ENCODE results near the gene PHF19. TPM values are rescaled to one million over a fixed set of nuclear protein-coding genes. Genes with fewer than 3 reads are reported as not detected.
A peak's percentile ranks its signal among the peaks of the same experiment; 100 is the strongest.

Gene PHF19
- total and polyA plus RNA-seq, 2 of the 8 experiments (the other 6 are each of a cell fraction or from before 2014, with no cell fraction given) = 28.2 to 31.8 TPM

- DNase-seq (ENCODE audit: low read depth in 1 of 2, low spot score in 2 of 2) (no peak), FAIRE-seq (no peak)
- Histone ChIP-seq H2BK12ac (ENCODE audit: low read depth, low read length) (peak within 1 kb of the TSS; percentile 70; the same call in 1 of the 2 replicates), H2AFZ (ENCODE audit: low read length) (no peak within 1 kb of the TSS), H2BK120ac (replicated peaks; ENCODE audit: low read depth, low read length) (no peak within 1 kb of the TSS), H3K4me2 (ENCODE audit: insufficient read depth in 1 of 2, low read depth in 2 of 2, low read length in 2 of 2) (peak within 1 kb of the TSS in 1 of 2 experiments; percentile 91; a peak in 2 of 4 replicates), H3K23ac (ENCODE audit: insufficient read length) (no peak within 1 kb of the TSS), H3K4me3 (ENCODE audit: extremely low read depth in 1 of 4, insufficient read depth in 2 of 4, low read depth in 3 of 4, low read length in 4 of 4) (no peak within 1 kb of the TSS), H2AK5ac (ENCODE audit: low read depth, low read length) (peak within 1 kb of the TSS; percentile 9; the same call in 1 of the 2 replicates), H4K20me1 (replicated peaks in 1 of 2; ENCODE audit: control insufficient read depth in 1 of 2, insufficient read depth in 2 of 2, low read length in 2 of 2) (no peaks in the 10 kb centered on the region), H3K79me1 (ENCODE audit: low read depth, low read length) (no peaks in the 10 kb centered on the region), H3K4me1 (replicated peaks in 1 of 4; ENCODE audit: control insufficient read depth in 3 of 4, insufficient read depth in 4 of 4, low read length in 3 of 4) (peaks cover 0 to 23% (median 14%) of the 10 kb centered on the region in 4 experiments; a peak in 6 of 7 replicates), H4K5ac (ENCODE audit: insufficient read length, low read depth, low read length) (peak within 1 kb of the TSS; percentile 10), H3K18ac (ENCODE audit: extremely low read depth, low read length) (peak within 1 kb of the TSS; percentile 66), H3K14ac (ENCODE audit: insufficient read length) (no peak within 1 kb of the TSS), H3K79me2 (ENCODE audit: control insufficient read depth in 1 of 2, insufficient read depth in 2 of 2, low read length in 2 of 2) (no peaks in the 10 kb centered on the region), H3K36me3 (ENCODE audit: control insufficient read depth in 2 of 4, insufficient read depth in 4 of 4, low read length in 3 of 4) (no peaks in the 10 kb centered on the region; a peak in 1 of 8 replicates), H3K23me2 (ENCODE audit: low read depth, low read length) (peaks cover 3% of the 10 kb centered on the region; the same call in 1 of the 2 replicates), H3K27me3 (replicated peaks in 1 of 4; ENCODE audit: control insufficient read depth in 3 of 4, extremely low read depth in 1 of 4, insufficient read depth in 3 of 4, low read length in 3 of 4) (peaks cover 0 to 6% (median 2%) of the 10 kb centered on the region in 4 experiments; a peak in 1 of 7 replicates), H3K27ac (ENCODE audit: low read depth, low read length) (no peak within 1 kb of the TSS), H3K4ac (replicated peaks; ENCODE audit: insufficient read length, low read depth, low read length) (peak within 1 kb of the TSS; percentile 2), H3K9me3 (ENCODE audit: insufficient read depth in 2 of 2, low read depth in 1 of 2, low read length in 1 of 2) (no peaks in the 10 kb centered on the region), H4K91ac (replicated peaks; ENCODE audit: insufficient read length, low read length) (peak within 1 kb of the TSS; percentile 57), H2BK5ac (ENCODE audit: low read depth, low read length) (no peak within 1 kb of the TSS; the same call in 1 of the 2 replicates), H3K9ac (replicated peaks in 1 of 4; ENCODE audit: extremely low read depth in 1 of 4, low read depth in 3 of 4, low read length in 3 of 4) (no peak within 1 kb of the TSS; a peak in 1 of 7 replicates), H3K56ac (replicated peaks; ENCODE audit: insufficient read length, low read depth, low read length) (no peak within 1 kb of the TSS), H2BK20ac (ENCODE audit: low read length) (peak within 1 kb of the TSS; percentile 1; the same call in 1 of the 2 replicates), H2BK15ac (ENCODE audit: low read length) (peak within 1 kb of the TSS; percentile 46), H4K8ac (ENCODE audit: extremely low read depth, insufficient read depth, low read length) (no peak within 1 kb of the TSS; the same call in 1 of the 2 replicates)
- ChIA-PET POLR2A (ENCODE audit: partially characterized antibody) (no interaction called here), CTCF (ENCODE audit: partially characterized antibody) (interaction anchor here (0.6 to 3.4 kb wide), 7 partner anchors 10 to 170 kb away, joined by 3 to 12 read pairs (median 4); no protein-coding TSS in a partner anchor)
- WGBS, 2 experiments (ENCODE audit: extremely low coverage in 1 of 2, insufficient coverage in 1 of 2, insufficient read length in 1 of 2, insufficient replicate concordance in 2 of 2, low coverage in 1 of 2, low lambda C conversion rate in 2 of 2, missing lambda C conversion rate in 1 of 2) = 92% methylated on average over 6 of the region's 6 CpGs; no CpG with 5 or more reads in 1 of the 2 experiments
- TF ChIP-seq USF2 (IDR thresholded peaks at IDR 0.05; ENCODE audit: low read length) = no peak
- TF ChIP-seq FOSL1 (IDR thresholded peaks at IDR 0.05; ENCODE audit: insufficient read depth, low read depth, low read length) = no peak
- TF ChIP-seq TCF12 (IDR thresholded peaks at IDR 0.05; ENCODE audit: low read depth, low read length) = no peak
- TF ChIP-seq SUZ12 (IDR thresholded peaks at IDR 0.05; ENCODE audit: low read length) = no peak
- no peak for TF ChIP-seq CTBP2 (IDR thresholded peaks at IDR 0.05; ENCODE audit: borderline replicate concordance, insufficient read depth, insufficient read length, low read length)
- no peak for TF ChIP-seq EP300 (IDR thresholded peaks at IDR 0.05; ENCODE audit: borderline replicate concordance in 1 of 2, low read depth in 2 of 2, low read length in 2 of 2)
- TF ChIP-seq TAF1 (IDR thresholded peaks at IDR 0.05; ENCODE audit: low read depth, low read length) = no peak
- no peak for TF ChIP-seq JUND (IDR thresholded peaks at IDR 0.05; ENCODE audit: low read length)
- no peak for TF ChIP-seq SAP30 (IDR thresholded peaks at IDR 0.05; ENCODE audit: insufficient read depth, insufficient replicate concordance, low read length)
- no peak for TF ChIP-seq NANOG (IDR thresholded peaks at IDR 0.05; ENCODE audit: insufficient read depth, low read depth, low read length, poor library complexity, severe bottlenecking)
- no peak for TF ChIP-seq MAFK (IDR thresholded peaks at IDR 0.05; ENCODE audit: low read depth, low read length)
Observed at GRCh38 chr9:120926397-120926928, 49.5 kb upstream of the PHF19 start, which contains the start of gene TRAF1. TRAF1 (minus strand) TSS chr9:120926796; CDS start chr9:120926075, 721 bp downstream.
